ENCODE data around the gene TMEM178A. TPM values are rescaled to one million over a fixed set of nuclear protein-coding genes. Genes with fewer than 3 reads are reported as not detected.

TMEM178A gene
- total and polyA plus RNA-seq, 2 of the 8 experiments (the other 6 are each of a cell fraction or from before 2014, with no cell fraction given) = 11.2 to 14.9 TPM

DNA sequence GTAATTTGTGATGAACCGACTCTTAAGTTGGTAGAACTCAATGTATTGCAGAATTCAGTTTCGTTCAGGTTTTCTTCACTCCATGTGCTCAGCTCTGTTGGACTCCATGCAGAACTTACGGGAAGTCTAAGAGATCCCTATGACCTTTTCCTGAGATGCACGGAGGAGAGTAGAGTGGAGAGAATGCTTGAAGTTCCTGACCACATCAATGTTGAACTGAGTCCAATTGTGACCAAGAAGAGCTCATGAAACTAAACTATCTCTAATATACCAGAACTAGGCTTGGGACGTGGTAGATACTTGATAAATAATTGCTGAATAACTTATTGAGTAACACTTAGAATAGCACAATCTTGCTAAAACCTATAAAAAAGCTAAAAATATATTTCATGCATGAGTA, 47.2 kb downstream of the TMEM178A start (continued):
- no peak for TF ChIP-seq RFX5 (IDR thresholded peaks at IDR 0.05; ENCODE audit: borderline replicate concordance, low read depth, low read length)
- TF ChIP-seq JUN (IDR thresholded peaks at IDR 0.05; ENCODE audit: low read depth, low read length) = no peak
- TF ChIP-seq TBP (IDR thresholded peaks at IDR 0.05; ENCODE audit: low read depth, low read length) = no peak
- TF ChIP-seq EP300 (IDR thresholded peaks at IDR 0.05; ENCODE audit: borderline replicate concordance in 1 of 2, low read depth in 2 of 2, low read length in 2 of 2) = no peak
- no peak for TF ChIP-seq EGR1 (IDR thresholded peaks at IDR 0.05; ENCODE audit: borderline replicate concordance, low read depth, low read length)
- no peak for TF ChIP-seq RNF2 (IDR thresholded peaks at IDR 0.05; ENCODE audit: borderline replicate concordance, low read depth, low read length, missing control alignments, poor library complexity, severe bottlenecking)
- no peak for TF ChIP-seq POU5F1 (IDR thresholded peaks at IDR 0.05; ENCODE audit: low read depth, low read length)
- TF ChIP-seq KDM1A (IDR thresholded peaks at IDR 0.05; ENCODE audit: borderline replicate concordance, low read length) = no peak
- TF ChIP-seq CHD1 (IDR thresholded peaks at IDR 0.05; ENCODE audit: low read depth, low read length) = no peak
- TF ChIP-seq SP1 (IDR thresholded peaks at IDR 0.05; ENCODE audit: low read depth, low read length) = no peak

Measured in H1 (cell line).